Measurements from ENCODE around the gene PRR33. TPM values are rescaled to one million over a fixed set of nuclear protein-coding genes. Genes with fewer than 3 reads are reported as not detected.
"Not testable (repeated sequence)": the region's sequence is repeated elsewhere in the genome, so short reads cannot be mapped to it uniquely, and the experiment has no call there.

PRR33 gene
- total RNA-seq, 1 donor from 2014 or later, result not detected

- DNase-seq (ENCODE audit: low spot score), result no peak
Observed at GRCh38 chr11:1878137-1879031, 13.3 kb downstream of the PRR33 start.

DNA sequence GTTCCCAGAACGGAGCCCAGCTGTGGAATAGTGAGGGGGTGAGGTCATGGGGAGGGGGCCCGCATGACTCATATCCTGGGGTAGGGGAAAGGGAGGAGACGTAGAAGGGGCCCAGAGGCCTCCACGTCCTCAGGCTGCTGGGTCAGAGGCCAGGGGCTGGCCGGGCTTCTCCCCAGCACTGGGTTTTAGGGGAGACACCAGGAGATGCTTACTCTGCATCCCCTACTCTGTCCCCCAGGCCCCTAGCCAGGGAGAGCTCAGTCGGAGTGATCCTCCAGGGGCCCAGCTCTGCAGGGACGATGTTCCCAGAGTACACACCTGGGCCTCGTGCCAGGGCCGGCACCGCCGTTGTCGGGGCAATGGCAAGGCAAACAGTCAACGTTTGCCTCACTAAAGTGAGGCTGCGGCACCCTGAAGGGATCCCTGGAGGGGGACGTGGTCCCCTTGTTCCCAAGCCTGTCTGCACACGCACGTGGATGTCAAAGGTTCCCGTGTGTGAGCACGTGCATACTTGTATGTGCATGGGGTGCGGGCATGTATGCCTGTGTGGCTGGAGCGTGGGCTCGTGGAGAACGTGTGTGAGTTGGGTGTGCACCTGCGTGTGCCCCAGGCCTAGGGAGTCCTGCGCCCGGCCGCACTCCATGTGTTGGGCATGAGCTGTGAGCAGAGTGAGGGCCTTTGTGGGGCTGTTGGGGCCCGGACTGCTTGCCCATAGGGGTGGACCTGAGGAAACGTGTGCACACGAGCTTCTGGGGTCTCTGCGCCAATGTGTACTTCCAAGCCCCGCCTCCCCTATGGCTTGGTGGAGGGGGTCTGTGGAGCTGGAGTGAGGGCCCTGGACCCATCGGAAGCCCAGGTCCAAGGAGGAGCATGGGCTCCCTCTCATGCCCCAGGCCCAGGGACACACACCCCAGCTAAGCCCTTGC lies 14.2 kb downstream of the PRR33 start:
- DNase-seq (ENCODE audit: low spot score), result no peak

DNA sequence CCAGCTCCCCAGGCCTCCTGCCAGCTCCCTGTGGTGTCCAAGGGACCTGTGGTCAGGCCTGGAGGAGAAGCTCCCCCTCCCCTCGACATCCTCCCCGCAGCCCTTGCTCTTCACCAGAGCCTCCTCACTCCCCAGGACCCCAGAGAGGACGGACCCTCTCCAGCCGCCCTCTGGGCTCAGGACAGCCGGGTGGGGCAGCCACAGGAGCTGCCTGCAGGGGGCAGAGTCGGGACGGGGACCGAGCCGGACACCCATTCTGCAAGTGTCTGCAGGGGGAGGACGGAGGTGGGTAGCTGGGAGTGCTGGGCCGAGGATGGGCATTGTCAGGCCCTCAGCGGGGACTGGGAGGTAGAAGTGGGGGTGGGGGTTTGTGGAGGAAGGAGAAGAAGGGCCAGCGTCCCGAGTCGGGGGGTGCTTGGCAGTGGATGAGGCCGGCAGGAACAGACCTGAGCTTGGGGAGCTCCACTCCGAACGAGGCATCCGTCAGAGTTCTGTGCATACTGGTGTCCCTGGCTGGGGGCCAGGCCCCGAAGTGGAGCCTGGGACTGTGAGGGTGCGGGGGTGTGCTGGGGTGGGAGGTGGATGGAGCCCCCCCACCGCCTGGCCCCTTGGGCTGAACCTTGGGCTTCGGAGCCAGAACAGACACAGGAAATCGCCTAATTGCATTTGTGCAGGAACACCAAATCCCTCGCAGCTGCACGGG lies 15.2 kb downstream of the PRR33 start:
- no peak for DNase-seq (ENCODE audit: low spot score)

- not testable (repeated sequence) for DNase-seq (ENCODE audit: low spot score)
Observed at GRCh38 chr11:1875851-1876301, 15.8 kb downstream of the PRR33 start.

DNA sequence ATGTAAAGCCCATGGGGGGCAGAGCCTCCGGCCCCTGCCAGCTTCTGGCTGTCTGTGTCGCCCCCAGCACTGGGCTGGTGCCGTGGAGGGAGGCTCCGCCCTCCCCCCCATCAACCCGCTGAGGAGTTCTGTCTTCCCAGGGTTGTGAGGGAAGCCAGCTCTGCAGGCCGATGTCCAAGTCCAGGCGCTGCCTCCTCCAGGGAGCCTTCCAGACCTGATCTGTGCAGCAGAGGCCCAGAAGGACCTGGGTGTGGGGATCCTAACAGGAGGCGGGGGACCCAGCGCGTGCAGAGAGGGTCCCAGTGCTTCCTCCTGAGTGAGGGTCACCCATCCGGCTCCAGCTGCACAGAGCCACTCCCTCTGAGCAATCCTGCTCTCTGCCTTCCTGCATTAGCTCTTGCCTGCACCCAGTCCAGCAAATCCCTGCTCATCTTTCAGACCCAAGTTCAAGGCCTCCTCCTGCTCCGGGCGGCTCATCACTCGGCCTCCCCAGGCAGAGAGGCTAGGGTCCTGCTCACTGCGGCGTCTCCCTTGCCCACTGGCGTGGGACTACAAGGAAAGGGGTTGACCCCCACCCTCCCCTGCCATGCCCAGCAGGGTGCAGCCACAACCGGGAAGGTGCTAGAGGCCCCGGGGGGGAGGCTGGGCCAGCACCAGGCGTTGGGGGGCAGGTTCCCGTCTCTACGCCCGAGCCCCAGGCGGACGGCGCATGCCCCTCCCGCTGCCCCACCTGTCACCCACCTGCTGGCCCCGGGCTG lies 16.4 kb downstream of the PRR33 start:
- DNase-seq (ENCODE audit: low spot score), result no peak

GRCh38 chr11:1874441-1875092 lies 17.1 kb downstream of the PRR33 start:
- DNase-seq (ENCODE audit: low spot score), result not testable (repeated sequence)

GRCh38 chr11:1873813-1874150 lies 17.9 kb downstream of the PRR33 start:
- not testable (repeated sequence) for DNase-seq (ENCODE audit: low spot score)

GRCh38 chr11:1873048-1873812 lies 18.5 kb downstream of the PRR33 start:
- no peak for DNase-seq (ENCODE audit: low spot score)

DNA sequence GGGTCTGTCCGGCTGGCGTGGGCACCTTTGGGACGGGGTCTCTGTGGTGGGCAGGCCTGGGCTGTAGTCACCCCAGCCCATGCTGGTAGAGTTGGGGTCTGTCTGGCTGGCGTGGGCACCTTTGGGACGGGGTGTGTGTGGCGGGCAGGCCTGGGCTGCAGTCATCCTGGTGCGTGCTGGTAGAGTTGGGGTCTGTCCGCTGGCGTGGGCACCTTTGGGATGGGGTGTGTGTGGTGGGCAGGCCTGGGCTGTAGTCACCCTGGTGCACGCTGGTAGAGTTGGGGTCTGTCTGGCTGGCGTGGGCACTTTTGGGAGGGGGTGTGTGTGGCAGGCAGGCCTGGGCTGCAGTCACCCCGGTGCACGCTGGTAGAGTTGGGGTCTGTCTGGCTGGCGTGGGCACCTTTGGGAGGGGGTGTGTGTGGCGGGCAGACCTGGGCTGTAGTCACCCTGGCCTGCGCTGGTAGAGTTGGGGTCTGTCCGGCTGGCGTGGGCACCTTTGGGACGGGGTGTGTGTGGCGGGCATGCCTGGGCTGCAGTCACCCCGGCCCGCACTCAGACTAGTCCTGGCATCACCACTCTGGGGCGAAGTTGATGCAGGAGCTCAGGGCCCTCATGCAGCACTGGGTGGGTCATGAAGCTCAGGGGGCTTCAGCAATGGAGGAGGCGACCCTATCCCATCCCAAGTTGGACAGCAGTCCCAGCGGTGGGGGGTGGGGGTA lies 19.3 kb downstream of the PRR33 start:
- DNase-seq (ENCODE audit: low spot score), result no peak

DNA sequence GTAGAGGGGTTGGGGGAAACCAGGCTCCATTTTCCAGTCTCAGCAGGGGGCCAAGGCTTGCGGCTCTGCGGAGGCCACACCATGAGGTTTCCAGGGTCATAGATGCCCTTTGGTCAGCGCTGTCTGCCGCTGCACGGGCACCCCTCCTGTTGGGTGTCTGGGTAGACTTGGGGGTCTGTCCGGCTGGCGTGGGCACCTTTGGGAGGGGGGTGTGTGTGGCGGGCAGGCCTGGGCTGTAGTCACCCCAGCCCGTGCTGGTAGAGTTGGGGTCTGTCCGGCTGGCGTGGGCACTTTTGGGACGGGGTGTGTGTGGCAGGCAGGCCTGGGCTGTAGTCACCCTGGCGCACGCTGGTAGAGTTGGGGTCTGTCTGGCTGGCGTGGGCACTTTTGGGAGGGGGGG lies 20.2 kb downstream of the PRR33 start:
- DNase-seq (ENCODE audit: low spot score), result no peak

GRCh38 chr11:1870721-1871466 lies 20.8 kb downstream of the PRR33 start:
- DNase-seq (ENCODE audit: low spot score), result no peak

DNA sequence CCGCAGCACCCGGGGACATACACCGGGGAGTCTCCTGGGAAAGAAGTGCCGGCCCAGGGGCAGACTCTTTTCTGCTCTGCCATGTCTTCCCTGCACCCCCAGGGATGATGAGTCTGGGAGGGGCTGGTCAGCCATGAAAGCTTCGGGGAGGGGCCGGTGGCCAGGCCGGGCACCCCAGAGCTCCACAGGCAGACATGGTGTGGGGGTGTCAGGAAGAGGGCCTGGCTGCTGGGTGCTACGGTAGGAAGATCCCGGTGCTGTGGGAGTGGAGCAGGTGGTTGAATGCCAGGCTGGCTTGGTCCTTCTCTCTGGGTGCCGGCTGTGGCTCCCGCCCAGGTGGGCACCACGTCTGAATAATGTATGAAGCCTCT lies 21.4 kb downstream of the PRR33 start:
- no peak for DNase-seq (ENCODE audit: low spot score)

DNA sequence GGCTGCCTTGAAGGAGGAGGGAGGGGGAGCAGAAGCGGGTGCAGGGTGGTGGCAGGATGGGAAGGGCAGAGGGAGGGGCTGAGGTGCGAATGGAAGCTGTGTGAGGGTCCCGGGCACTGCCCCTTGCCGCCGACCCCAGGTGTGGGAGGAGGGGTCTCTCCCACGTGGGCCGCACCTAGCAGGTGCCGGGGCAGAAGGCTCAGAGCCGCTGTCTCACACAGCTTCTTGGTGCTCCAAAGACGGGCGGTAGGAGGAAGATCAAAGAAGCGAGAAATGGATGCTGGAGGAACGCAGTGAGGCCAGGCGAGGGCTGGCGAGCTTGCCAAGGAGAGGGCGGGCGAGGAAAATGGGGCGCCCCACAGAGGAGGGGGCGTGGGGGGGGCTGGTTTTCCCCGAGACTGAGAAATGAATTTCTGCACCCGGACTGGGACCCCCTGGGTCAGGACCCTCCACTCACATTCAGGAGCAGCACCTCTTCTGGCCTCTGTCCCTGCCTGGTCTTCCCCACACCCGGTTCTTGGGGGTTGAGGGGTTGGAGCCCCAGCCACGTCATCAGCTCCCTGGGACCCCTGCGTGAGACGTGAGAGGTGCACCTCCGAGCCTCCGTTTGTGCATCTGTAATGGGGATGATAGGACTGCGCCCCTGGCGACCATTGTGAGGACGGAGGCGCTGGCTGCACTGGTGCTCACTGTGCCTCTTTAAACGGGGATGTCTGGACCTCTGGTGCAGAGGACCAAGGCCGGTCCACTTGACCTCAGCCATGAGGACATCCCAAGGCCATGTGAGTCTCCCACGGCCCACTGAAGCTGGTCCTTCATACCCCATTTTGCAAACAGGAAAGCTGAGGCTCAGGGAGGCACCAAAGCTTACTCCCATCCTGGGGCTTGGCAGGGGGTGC lies 22.0 kb downstream of the PRR33 start:
- DNase-seq (ENCODE audit: low spot score), result no peak

- DNase-seq (ENCODE audit: low spot score), result no peak
Observed at GRCh38 chr11:1868636-1869291, 22.9 kb downstream of the PRR33 start.

DNA sequence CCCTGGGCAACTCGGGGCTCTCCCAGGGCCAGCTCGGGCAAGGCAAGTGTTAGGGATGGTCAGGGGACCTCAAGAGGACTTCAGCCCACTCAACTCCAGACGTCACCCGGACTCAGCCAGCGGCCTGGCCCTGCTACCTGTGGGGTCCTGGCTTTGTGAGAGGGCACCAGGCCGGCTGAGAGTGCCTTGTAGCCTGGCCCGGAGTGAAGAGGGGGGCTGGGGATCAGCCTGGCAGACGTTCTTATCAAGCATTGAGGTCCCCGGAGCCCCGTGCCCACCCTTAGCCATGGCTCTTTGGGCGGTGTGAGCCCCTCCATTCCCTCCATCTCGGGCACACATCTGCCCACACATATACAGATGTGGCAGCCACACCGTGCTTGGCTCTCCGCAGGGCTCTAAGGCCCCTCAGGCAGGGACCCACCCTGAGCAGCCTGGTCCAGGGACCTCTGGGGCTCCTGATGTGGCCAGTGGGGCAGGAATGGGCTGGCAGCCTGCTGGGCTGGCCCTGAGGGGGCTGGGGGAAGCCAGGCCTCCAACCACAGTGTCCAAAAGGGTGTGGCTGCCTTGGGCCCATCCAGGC lies 23.5 kb downstream of the PRR33 start:
- DNase-seq (ENCODE audit: low spot score), result no peak

DNA sequence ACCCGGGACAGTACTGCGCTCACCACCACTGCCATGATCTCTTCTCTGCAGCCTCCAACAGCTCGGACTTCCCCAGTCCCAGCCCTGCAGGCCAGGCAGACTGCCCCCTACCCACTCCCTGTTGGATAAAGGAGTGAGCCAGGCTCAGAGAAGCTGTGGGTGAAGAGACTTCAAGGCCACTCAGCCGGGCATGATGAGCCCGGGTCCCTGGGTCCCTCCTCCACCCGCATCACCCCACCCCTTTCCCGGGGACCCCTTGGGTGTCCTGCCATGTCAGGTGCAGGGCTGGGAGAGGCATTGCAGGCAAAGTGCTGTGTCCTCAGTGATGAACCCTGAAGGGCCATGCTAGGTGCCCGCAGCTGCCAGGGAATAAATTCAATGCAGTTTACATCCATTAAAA lies 24.3 kb downstream of the PRR33 start:
- no peak for DNase-seq (ENCODE audit: low spot score)

All from mesenteric fat pad (tissue), 1 donor.